Peyer's patch (tissue), 4 donors: ENCODE results near the gene SH3TC2. TPM values are rescaled to one million over a fixed set of nuclear protein-coding genes. Genes with fewer than 3 reads are reported as not detected.

ENCODE experiments used
- DNase-seq, 3 donors: peaks; one replicate each; pipeline ENCODE4 v3.0.0-alpha.2; 2017 to 2019
- H3K27ac ChIP-seq, 4 donors: fragments of 200-600 bp; sonication (generic); one replicate each; pipeline ENCODE4 v1.5.1; 2016 to 2019
- H3K27me3 ChIP-seq, 2 donors: fragments of 200-600 bp; sonication (generic); one replicate each; pipeline ENCODE4 v1.5.1; 2019
- H3K36me3 ChIP-seq, 3 donors: fragments of 200-600 bp; sonication (generic); one replicate each; pipeline ENCODE4 v1.5.1; 2016 to 2019
- H3K4me1 ChIP-seq, 4 donors: fragments of 200-600 bp; sonication (generic); one replicate each; pipeline ENCODE4 v1.5.1; 2016 to 2019
- H3K4me3 ChIP-seq, 4 donors: fragments of 200-600 bp; sonication (generic); 1 replicate in 3 of 4; 2 replicates in 1 of 4; pipeline ENCODE4 v1.5.1; 2016 to 2019; ENCODE audit warnings: mild to moderate bottlenecking in 1 of 4
- H3K9me3 ChIP-seq, 4 donors: fragments of 200-600 bp; sonication (generic); one replicate each; pipeline ENCODE4 v1.5.1; 2016 to 2019; ENCODE audit warnings: mild to moderate bottlenecking in 1 of 4
- CTCF ChIP-seq, 6 experiments: fragments of 450-650 bp in 4 of 6; fragments of 200-600 bp in 2 of 6; sonication (generic) in 1 of 6; IDR thresholded peaks; one replicate each; pipeline ENCODE4 v1.5.1; 2017 to 2019; ENCODE audit warnings: antibody characterized with exemption in 6 of 6, mild to moderate bottlenecking in 3 of 6, moderate library complexity in 1 of 6
- POLR2A ChIP-seq, 2 donors: fragments of 450-650 bp; IDR thresholded peaks; one replicate each; pipeline ENCODE4 v1.5.1; 2017; ENCODE audit warnings: antibody characterized with exemption in 2 of 2, mild to moderate bottlenecking in 2 of 2, moderate library complexity in 2 of 2
- total RNA-seq, 4 donors: library from RNA; depleted of rRNA; stranded (reverse); fragments of >200 nt; gene quantifications; one replicate each; pipeline ENCODE4 v1.1.0, GENCODE V29; 2016

The SH3TC2 gene
- total RNA-seq, 4 donors from 2014 or later: 0.57 to 1.3 (median 0.76) TPM

DNA sequence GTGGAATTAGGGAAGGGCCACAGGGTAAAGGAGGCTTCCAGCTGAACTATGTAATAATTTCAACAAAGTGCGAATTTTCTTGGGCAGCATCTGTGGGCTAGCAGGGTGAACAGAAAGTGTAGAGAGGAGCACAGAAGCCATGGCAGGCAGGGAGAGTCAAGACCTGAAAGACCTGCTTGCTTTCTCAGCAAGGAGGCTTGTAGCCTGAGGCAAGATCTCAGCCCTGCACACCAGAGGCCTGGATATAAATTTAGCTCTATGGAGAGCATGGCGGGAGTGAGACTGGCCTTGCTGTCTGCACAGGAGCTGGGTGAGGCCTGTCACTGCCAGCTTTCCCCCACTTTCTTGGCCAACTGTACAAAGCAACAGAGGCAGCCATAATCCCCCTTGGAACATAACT, 32.1 kb upstream of the SH3TC2 start:
- no peaks in the 10 kb centered on the region for H3K27me3 ChIP-seq
- TF ChIP-seq CTCF (IDR thresholded peaks at IDR 0.05) (no peak), POLR2A (IDR thresholded peaks at IDR 0.05) (no peak)
- no peak overlapping the region for H3K4me3 ChIP-seq
- H3K36me3 ChIP-seq: no peaks in the 10 kb centered on the region
- H3K4me1 ChIP-seq: no peaks in the 10 kb centered on the region
- no peak overlapping the region for H3K27ac ChIP-seq
- DNase-seq: no peak
- no peaks in the 10 kb centered on the region for H3K9me3 ChIP-seq

DNA sequence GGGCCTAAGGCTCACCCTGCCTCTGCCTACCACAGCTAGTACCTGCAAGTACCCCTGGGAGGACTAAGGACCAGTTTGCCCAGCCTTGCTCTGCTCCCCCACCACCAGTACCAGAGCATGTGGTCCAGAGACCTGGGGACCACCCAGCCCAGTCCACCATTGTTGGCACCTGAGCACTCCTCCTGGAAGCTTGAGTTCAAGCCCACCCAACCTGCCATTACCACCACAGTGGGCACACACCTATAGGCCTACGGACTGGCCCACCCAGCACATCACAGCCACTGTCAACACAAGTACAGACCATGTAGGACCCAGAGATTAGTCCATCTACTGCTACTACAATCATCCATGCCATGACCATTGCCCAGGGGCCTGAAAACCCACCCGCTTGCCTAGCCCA, 30.8 kb upstream of the SH3TC2 start:
- Histone ChIP-seq H3K27me3 (no peaks in the 10 kb centered on the region), H3K36me3 (no peaks in the 10 kb centered on the region), H3K27ac (no peak overlapping the region), H3K4me3 (no peak overlapping the region), H3K9me3 (no peaks in the 10 kb centered on the region), H3K4me1 (no peaks in the 10 kb centered on the region)
- no peak for DNase-seq
- TF ChIP-seq CTCF (IDR thresholded peaks at IDR 0.05): no peak

DNA sequence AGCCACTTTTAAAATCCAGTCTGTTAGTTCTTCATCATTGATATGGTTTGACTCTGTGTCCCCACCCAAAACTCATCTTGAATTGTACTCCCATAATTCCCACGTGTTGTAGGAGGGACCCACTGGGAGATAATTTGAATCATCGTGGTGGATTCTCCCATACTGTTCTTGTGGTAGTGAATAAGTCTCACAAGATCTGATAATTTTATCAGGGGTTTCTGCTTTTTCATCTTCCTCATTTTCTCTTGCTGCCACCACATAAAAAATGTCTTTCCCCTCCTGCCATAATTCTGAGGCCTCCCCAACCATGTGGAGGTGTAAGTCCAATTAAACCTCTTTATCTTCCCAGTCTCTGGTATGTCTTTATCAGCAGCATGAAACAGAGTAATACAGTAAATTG, 26.9 kb upstream of the SH3TC2 start:
- H3K4me1 ChIP-seq: no peaks in the 10 kb centered on the region
- no peak for DNase-seq
- H3K4me3 ChIP-seq: no peak overlapping the region
- H3K9me3 ChIP-seq: no peaks in the 10 kb centered on the region
- H3K27ac ChIP-seq: no peak overlapping the region
- no peaks in the 10 kb centered on the region for H3K27me3 ChIP-seq
- TF ChIP-seq POLR2A (IDR thresholded peaks at IDR 0.05) (no peak), CTCF (IDR thresholded peaks at IDR 0.05) (no peak)
- H3K36me3 ChIP-seq: no peaks in the 10 kb centered on the region

GRCh38 chr5:149088686-149089085, 25.8 kb upstream of the SH3TC2 start:
- TF ChIP-seq POLR2A (IDR thresholded peaks at IDR 0.05) (no peak), CTCF (IDR thresholded peaks at IDR 0.05) (no peak)
- no peak overlapping the region for H3K27ac ChIP-seq
- no peaks in the 10 kb centered on the region for H3K9me3 ChIP-seq
- no peaks in the 10 kb centered on the region for H3K4me1 ChIP-seq
- H3K27me3 ChIP-seq: no peaks in the 10 kb centered on the region
- no peak overlapping the region for H3K4me3 ChIP-seq
- no peak for DNase-seq
- no peaks in the 10 kb centered on the region for H3K36me3 ChIP-seq

DNA sequence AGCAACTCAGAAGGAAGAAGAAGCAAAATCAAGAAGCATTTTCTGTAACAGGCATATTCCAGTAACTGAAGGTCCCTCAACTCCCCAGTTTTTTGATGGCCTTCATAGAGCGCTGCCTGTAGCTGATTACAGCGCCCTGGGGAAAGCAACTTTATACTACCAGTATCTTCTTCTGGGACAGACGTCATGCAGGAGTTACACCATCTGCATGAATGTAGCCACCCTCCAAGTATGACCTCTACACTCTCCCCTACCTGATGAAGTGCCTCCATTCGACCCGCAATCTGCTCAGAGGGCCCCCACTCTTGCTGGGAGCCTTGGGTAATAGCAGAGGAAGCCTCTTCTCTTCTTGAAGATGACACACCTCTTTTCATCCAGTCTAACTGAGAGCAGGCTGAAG, 21.0 kb upstream of the SH3TC2 start:
- no peak for DNase-seq
- no peaks in the 10 kb centered on the region for H3K9me3 ChIP-seq
- no peaks in the 10 kb centered on the region for H3K4me1 ChIP-seq
- no peaks in the 10 kb centered on the region for H3K36me3 ChIP-seq
- H3K4me3 ChIP-seq: no peak overlapping the region
- no peak for TF ChIP-seq CTCF (IDR thresholded peaks at IDR 0.05)
- TF ChIP-seq POLR2A (IDR thresholded peaks at IDR 0.05): no peak
- no peak overlapping the region for H3K27ac ChIP-seq
- H3K27me3 ChIP-seq: no peaks in the 10 kb centered on the region

GRCh38 chr5:149082271-149082670, 19.4 kb upstream of the SH3TC2 start:
- no peak for TF ChIP-seq CTCF (IDR thresholded peaks at IDR 0.05)
- TF ChIP-seq POLR2A (IDR thresholded peaks at IDR 0.05): no peak
- no peaks in the 10 kb centered on the region for H3K27me3 ChIP-seq

More at GRCh38 chr5:149082271-149082670, 19.4 kb upstream of the SH3TC2 start:
- H3K9me3 ChIP-seq: no peaks in the 10 kb centered on the region
- H3K36me3 ChIP-seq: no peaks in the 10 kb centered on the region
- H3K4me1 ChIP-seq: no peaks in the 10 kb centered on the region
- no peak for DNase-seq
- no peak overlapping the region for H3K4me3 ChIP-seq
- H3K27ac ChIP-seq: no peak overlapping the region
